ENCODE measurements around the gene GABBR2.
A peak's percentile ranks its signal among the peaks of the same experiment; 100 is the strongest.
"Not testable (repeated sequence)": the region's sequence is repeated elsewhere in the genome, so short reads cannot be mapped to it uniquely, and the experiment has no call there.

Gene GABBR2

GRCh38 chr9:98508217-98508919 lies 200.4 kb downstream of the GABBR2 start:
- DNase-seq, ATAC-seq: not testable (repeated sequence)

- DNase-seq = no peak
- no peak for ATAC-seq
These were observed 202.2 kb downstream of the GABBR2 start for GRCh38 chr9:98506422-98507054.

- no peak for ATAC-seq
- DNase-seq = no peak
These were observed 204.1 kb downstream of the GABBR2 start for GRCh38 chr9:98504298-98505282.

- DNase-seq (no peak), ATAC-seq (no peak)
These were observed 204.9 kb downstream of the GABBR2 start for GRCh38 chr9:98503867-98504266.

- no peak for DNase-seq
- no peak for ATAC-seq
These were observed 205.8 kb downstream of the GABBR2 start for GRCh38 chr9:98502976-98503325.

GRCh38 chr9:98502311-98502975 lies 206.3 kb downstream of the GABBR2 start:
- DNase-seq (no peak), ATAC-seq (peak; percentile 20)

- DNase-seq (no peak), ATAC-seq (no peak)
These were observed 206.9 kb downstream of the GABBR2 start for GRCh38 chr9:98501819-98502218.

GRCh38 chr9:98501259-98501658 lies 207.5 kb downstream of the GABBR2 start:
- ATAC-seq, DNase-seq: not testable (repeated sequence)

GRCh38 chr9:98500337-98500919 lies 208.3 kb downstream of the GABBR2 start:
- no peak for ATAC-seq
- no peak for DNase-seq

- ATAC-seq (no peak), DNase-seq (no peak)
These were observed 213.2 kb downstream of the GABBR2 start for GRCh38 chr9:98495530-98495929.

GRCh38 chr9:98494852-98495251 lies 213.9 kb downstream of the GABBR2 start:
- no peak for DNase-seq
- ATAC-seq = no peak

- DNase-seq = no peak
- ATAC-seq = no peak
These were observed 216.9 kb downstream of the GABBR2 start for GRCh38 chr9:98491828-98492227.

GRCh38 chr9:98491231-98491651 lies 217.5 kb downstream of the GABBR2 start:
- DNase-seq (no peak), ATAC-seq (no peak)

- no peak for DNase-seq
- ATAC-seq = no peak
These were observed 220.0 kb downstream of the GABBR2 start for GRCh38 chr9:98488571-98489312.

- ATAC-seq = no peak
- DNase-seq = no peak
These were observed 223.0 kb downstream of the GABBR2 start for GRCh38 chr9:98485706-98486105.

GRCh38 chr9:98484162-98484561 lies 224.6 kb downstream of the GABBR2 start:
- ATAC-seq = no peak

GRCh38 chr9:98482226-98482625 lies 226.5 kb downstream of the GABBR2 start:
- DNase-seq (no peak), ATAC-seq (no peak)

More at GRCh38 chr9:98484162-98484561, 224.6 kb downstream of the GABBR2 start:
- DNase-seq = no peak

- no peak for DNase-seq
- no peak for ATAC-seq
These were observed 227.1 kb downstream of the GABBR2 start for GRCh38 chr9:98481676-98482075.

- no peak for DNase-seq
- no peak for ATAC-seq
These were observed 228.5 kb downstream of the GABBR2 start for GRCh38 chr9:98479967-98480847.

GRCh38 chr9:98479449-98479848 lies 229.3 kb downstream of the GABBR2 start:
- ATAC-seq = no peak

More at GRCh38 chr9:98479449-98479848, 229.3 kb downstream of the GABBR2 start:
- no peak for DNase-seq

Data from stimulated activated naive CD8-positive, alpha-beta T cell treated with anti-CD3 and anti-CD28 coated beads, Interleukin-15, Interleukin-2, amounts not matched to agents 100 U/mL and 50 U/mL, for 24 hours (primary cell).